ENCODE results near the gene CRISP3.

DNA sequence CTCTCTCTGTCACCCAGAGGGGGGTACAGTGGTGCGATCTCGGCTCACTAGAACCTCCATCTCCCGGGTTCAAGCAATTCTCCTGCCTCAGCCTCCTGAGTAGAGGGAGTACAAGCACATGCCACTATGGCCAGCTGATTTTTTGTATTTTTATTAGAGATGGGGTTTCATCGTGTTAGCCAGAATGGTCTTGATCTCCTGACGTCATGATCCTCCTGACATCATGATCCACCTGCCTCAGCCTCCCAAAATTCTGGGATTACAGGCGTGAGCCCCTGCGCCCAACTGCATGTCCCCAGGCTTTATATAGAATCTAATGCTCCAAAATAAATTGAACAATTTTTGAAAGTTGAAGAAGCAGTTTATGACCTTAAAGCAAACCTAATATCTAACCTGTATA is 23.8 kb downstream of the CRISP3 start:
- TF ChIP-seq, protein P1, sequence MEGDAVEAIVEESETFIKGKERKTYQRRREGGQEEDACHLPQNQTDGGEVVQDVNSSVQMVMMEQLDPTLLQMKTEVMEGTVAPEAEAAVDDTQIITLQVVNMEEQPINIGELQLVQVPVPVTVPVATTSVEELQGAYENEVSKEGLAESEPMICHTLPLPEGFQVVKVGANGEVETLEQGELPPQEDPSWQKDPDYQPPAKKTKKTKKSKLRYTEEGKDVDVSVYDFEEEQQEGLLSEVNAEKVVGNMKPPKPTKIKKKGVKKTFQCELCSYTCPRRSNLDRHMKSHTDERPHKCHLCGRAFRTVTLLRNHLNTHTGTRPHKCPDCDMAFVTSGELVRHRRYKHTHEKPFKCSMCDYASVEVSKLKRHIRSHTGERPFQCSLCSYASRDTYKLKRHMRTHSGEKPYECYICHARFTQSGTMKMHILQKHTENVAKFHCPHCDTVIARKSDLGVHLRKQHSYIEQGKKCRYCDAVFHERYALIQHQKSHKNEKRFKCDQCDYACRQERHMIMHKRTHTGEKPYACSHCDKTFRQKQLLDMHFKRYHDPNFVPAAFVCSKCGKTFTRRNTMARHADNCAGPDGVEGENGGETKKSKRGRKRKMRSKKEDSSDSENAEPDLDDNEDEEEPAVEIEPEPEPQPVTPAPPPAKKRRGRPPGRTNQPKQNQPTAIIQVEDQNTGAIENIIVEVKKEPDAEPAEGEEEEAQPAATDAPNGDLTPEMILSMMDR (conservative IDR thresholded peaks at IDR 0.05), result no peak
- TF ChIP-seq ZFX (IDR thresholded peaks at IDR 0.05), result no peak
